Hematopoietic multipotent progenitor cell (in vitro differentiated cells): Measurements from ENCODE around the gene TTC39B. TPM values are rescaled to one million over a fixed set of nuclear protein-coding genes. Genes with fewer than 3 reads are reported as not detected.
"Not testable (repeated sequence)": the region's sequence is repeated elsewhere in the genome, so short reads cannot be mapped to it uniquely, and the experiment has no call there.

ENCODE experiments used
- DNase-seq, 3 donors: peaks; one replicate each; pipeline ENCODE4 v3.0.0-alpha.2; 2011 to 2015; ENCODE audit warnings: low read depth in 2 of 3, low spot score in 2 of 3
- total RNA-seq: library from RNA; depleted of rRNA; stranded (reverse); fragments of >200 nt; gene quantifications from one replicate; pipeline ENCODE4 v1.2.3, GENCODE V29; 2012

TTC39B gene
- total RNA-seq, 1 donor = 6.2 TPM

GRCh38 chr9:15271403-15271802 is 35.6 kb downstream of the TTC39B start:
- DNase-seq = no peak

GRCh38 chr9:15268782-15269181 is 38.2 kb downstream of the TTC39B start:
- DNase-seq = no peak

DNA sequence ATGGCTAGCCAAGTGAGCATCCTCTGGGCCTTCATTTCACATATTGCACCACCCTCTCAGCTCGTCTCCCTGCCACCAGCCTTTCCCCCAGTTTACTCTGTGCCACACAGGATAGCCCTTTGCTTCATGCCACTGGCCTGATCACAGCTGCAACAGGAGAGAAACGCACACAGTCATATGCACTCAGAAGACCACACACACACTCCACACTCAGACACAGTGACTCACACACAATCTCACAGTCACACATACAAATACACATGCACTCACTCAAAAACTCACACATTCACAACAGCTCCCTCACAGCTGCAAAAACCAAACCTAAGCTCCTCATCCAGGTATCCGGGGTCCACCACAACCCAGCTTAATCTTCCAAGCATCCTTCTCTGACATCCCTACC is 38.7 kb downstream of the TTC39B start:
- no peak for DNase-seq

DNA sequence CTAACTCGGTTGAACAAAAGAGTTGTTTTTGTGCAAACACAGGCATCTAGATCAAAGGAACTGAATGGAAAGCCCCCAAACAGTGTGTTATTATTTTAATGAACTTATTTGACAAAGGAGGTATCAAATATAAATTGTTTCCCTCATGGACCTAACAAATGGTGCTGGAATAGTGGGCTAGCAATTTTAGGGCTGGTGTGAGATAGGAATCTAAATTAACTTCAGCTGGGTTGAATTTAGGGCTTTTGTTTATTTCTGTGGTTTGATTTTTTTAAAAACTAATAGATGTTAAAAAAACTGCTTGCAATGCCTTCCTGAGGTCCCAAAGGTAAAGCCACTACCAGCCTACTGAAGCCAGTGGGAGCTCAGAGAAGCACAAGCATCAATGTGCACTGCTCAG is 42.1 kb downstream of the TTC39B start:
- no peak for DNase-seq

- DNase-seq = no peak
Observed at GRCh38 chr9:15262581-15262980, 44.4 kb downstream of the TTC39B start.

DNA sequence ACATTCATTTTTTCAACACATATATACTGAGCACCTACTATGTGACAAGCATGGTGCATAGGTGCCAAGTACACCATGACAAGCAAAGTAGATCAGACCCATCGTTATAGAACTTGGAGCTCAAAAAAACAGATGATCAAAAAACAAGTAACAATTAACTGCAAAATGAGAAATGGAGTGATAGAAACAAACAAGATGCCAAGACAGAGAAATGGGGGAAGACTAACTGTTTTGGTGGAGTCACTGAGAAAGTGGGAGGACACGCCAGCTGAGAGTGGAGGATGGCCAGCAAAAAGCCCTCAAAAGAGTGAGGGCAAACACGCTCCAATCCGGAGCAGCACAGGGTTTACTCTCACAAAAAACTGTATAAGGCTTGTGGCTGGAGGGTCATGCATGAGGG is 50.6 kb downstream of the TTC39B start:
- no peak for DNase-seq

DNA sequence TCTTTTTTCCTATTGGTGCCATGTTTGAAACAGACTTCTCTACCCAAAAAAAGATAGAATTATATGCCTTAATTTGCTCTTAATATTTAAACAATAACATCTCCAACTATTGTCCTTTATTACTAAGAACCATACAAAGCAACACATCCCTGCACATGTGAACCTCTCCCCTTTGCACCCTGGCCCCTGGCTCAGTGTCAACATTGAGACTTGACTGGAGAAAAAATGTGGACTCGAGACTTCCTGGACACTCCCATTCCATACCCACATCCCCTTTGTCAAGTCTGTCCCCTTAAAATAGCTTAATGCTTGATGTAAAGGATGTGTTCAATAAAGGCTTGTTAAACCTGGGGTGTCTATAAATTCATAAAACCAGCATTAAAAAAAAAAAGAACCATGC is 53.2 kb downstream of the TTC39B start:
- DNase-seq = no peak

- DNase-seq = no peak
Observed at GRCh38 chr9:15253197-15253596, 53.8 kb downstream of the TTC39B start.

GRCh38 chr9:15249981-15250380 is 57.0 kb downstream of the TTC39B start:
- DNase-seq = no peak

- DNase-seq = no peak
Observed at GRCh38 chr9:15249042-15249818, 57.8 kb downstream of the TTC39B start.

GRCh38 chr9:15248621-15249020 is 58.4 kb downstream of the TTC39B start:
- no peak for DNase-seq

DNA sequence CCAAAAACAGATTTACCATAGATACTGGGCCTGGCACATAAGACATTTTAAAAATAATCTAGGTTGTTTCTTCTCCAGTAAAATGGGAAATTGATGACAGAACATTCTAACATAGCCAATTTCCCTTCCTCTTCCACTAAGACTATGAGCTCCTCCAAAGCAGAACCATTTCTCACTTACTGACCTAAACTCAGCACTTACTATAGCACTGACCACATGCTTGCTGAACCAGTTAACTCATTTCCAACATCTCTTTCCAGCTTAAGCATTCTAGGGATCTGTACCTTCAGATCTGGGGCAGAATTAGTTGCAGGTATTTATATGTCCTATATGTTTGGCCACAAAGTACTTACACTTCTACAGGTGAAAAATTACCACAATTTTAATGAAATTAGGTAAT is 58.9 kb downstream of the TTC39B start:
- no peak for DNase-seq

DNA sequence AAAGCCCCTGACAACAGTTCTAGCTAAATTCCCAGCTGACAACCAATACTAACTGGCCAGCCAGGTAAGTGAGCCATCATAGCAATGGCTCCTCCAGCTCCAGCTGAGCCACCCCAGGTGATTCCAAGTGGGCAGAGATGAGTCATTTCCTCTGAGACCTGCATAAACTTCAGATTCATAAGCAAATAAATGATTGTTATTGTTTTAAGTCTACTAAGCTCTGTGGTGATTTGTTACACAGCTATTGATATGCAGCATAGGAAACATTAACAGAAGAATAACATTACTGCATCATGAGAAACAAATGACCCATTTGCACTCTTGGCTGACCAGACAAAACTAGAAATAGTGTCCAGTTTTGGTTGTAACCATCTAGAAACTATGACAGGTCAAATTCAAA is 60.3 kb downstream of the TTC39B start:
- no peak for DNase-seq

DNA sequence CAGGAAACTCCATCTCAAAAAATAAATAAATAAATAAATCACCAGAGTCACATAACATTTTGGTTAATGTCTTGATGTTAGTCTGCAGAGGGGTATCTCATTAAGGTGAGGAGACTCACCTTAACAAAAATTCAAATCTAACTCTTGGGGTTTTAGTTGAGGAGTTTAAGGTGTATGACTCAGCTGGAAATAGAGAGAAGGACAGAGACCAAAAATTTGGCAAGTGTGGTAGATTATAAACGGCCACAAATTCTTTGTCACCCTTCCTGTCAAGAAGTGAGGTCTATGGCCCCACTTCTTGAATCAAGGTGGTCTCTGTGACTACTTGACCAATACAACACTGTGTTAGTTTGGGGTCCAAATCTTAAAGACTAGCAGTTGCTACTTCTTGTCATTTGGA is 60.8 kb downstream of the TTC39B start:
- no peak for DNase-seq

DNA sequence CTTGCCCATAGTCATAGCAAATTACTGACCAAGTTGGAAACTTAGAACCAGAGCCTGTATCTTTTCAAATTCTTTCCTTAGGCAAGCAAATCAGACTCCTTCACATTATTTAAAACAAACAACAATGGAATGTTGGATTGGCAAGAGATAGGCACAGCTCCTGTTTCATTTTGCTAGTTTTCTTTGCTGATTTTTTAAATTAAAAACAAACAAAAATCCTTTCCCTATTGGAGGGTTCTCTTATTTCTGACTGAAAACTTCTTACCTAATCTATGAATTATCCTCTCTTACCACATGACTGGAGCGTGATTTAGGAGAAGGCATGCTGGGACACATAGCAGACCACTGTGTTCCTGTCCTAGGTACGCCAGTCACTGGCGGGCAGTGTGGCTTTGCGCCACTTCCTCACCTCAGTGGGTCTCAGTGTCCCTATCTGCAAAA is 63.0 kb downstream of the TTC39B start:
- no peak for DNase-seq

GRCh38 chr9:15243081-15243480 is 63.9 kb downstream of the TTC39B start:
- DNase-seq = no peak

- no peak for DNase-seq
Observed at GRCh38 chr9:15240927-15241326, 66.1 kb downstream of the TTC39B start.

DNA sequence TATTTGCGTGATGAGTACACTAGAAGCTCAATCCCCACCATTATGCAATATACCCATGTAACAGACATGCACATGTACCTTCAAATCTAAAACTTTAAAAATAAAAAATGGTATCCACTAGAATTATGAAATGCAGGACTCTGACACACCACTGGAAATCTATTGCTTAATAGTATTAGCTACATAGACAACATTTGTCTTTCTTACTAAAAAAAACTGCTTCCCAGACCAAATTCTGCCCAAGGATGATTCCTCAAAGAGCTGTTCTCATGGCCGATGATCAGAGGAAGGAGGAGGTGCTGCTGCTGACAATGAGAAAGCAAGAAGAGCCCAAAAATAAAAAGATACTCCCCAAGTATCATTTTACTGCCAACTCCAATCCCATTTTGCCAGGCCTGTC is 67.2 kb downstream of the TTC39B start:
- no peak for DNase-seq

DNA sequence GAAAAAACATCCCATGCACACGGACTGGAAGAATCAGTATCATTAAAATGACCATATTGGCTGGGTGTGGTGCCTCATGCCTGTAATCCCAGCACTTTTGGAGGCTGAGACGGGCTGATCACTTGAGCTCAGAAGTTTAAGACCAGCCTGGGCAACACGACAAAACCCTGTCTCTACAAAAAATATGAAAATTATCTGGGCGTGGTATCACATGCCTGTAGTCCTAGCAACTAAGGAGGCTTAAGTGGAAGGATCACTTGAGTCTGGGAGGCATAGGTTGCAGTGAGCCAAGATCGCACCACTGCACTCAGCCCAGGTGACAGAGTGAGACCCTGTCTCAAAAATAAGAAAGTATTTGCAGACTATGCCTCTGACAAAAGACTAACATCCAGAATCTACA is 68.4 kb downstream of the TTC39B start:
- no peak for DNase-seq

DNA sequence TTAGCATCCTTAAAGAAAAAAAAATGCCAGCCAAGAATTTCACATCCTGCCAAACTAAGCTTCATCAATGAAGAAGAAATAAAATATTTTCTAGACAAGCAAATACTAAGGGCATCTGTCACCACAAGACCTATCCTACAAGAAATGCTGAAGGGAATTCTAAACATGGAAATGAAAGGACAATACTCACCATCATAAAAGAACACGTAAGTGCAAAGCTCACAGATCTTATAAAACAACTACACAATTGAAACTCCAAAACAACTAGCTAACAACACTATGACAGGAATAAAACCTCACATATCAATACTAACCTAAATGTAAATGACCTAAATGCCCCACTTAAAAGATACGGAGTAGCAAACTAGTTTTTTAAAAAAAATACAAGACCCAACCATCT is 71.4 kb downstream of the TTC39B start:
- no peak for DNase-seq

- DNase-seq = not testable (repeated sequence)
Observed at GRCh38 chr9:15233941-15234490, 73.0 kb downstream of the TTC39B start.

DNA sequence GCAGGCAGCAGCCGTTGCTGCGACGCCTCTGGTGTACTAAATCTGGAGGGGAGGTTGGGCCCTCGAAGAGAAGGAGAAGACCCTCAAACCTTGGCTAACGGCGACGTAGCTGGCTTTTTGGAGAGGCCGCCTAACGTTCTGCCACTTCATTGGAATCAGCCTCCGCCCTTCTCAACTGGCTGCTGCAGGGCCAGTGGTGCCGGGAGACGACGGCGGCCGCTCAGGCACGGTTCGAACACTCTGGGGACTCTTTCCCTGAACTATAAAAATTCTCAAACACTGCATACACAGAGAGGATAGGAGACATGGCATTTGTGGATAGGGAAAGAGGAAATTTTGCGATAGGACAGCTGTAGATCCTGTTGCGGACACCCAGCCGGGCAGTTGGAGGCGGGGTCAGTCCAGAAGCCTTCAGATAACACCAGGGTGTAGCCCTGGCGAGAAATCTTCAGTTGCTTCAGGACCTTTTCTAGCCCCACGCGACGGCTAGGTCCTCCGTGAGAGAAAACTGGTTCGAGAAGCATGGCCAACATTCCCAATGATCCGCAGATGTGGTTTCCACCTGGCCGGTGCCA is 74.2 kb downstream of the TTC39B start:
- not testable (repeated sequence) for DNase-seq
